GM13977 (cell line): ENCODE results near the gene MGLL.

Experiments
- DNase-seq: peaks from one replicate; pipeline ENCODE4 v3.0.0; 2012; ENCODE audit warnings: low spot score
- in situ Hi-C: fragments of 300-500 bp; cut with MboI; formaldehyde crosslinking; loops from one replicate; pipeline ENCODE4 v1.12.0; 2022; ENCODE audit warnings: low sequenced_read_pairs, low pct_unique_long_range_greater_than_20kb, mixed read lengths, inconsistent platforms; ENCODE audit not compliant: unreplicated experiment
- TF ChIP-seq, protein P1 (sequence below): IDR thresholded peaks from 2 replicates; pipeline ENCODE4 v1.5.1; 2012; ENCODE audit warnings: mild to moderate bottlenecking, control low read depth; ENCODE audit not compliant: insufficient read depth; ENCODE audit errors: extremely low read depth, missing control alignments

MGLL gene

DNA sequence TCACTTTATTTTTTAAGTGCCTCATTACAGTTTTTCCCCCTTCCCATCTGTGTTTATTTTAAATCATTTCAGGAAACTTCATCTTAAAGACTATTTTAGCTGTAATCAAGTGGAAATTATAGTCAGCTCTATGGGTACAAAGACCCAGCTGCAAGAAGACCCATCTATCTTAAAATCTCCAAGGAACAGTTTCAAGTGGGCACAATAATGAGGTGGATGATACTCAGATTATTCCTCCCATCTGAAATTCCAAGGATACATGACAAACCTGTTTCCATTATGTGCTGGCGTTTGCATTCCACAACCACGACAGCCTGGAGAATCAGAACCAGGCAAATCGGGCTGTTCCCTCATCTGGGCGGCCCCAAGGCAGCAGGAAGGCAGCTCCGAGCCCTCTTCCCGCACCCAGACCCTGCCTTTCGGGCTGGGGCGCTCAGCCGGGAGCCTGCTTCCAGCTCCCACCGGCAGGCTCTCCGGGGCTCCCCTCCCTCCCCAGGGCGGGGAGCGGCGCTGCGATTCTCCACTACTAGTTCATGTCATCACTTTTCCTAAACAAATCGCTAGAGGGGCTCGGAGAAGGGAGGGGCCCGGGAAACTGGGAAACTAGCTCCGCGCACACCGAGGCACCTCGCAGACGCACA lies at the start of gene MGLL:
MGLL (minus strand) TSS at position 475 of the 641 bp plus-strand sequence; CDS start at position 278, 197 bp downstream.
- TF ChIP-seq, protein P1, sequence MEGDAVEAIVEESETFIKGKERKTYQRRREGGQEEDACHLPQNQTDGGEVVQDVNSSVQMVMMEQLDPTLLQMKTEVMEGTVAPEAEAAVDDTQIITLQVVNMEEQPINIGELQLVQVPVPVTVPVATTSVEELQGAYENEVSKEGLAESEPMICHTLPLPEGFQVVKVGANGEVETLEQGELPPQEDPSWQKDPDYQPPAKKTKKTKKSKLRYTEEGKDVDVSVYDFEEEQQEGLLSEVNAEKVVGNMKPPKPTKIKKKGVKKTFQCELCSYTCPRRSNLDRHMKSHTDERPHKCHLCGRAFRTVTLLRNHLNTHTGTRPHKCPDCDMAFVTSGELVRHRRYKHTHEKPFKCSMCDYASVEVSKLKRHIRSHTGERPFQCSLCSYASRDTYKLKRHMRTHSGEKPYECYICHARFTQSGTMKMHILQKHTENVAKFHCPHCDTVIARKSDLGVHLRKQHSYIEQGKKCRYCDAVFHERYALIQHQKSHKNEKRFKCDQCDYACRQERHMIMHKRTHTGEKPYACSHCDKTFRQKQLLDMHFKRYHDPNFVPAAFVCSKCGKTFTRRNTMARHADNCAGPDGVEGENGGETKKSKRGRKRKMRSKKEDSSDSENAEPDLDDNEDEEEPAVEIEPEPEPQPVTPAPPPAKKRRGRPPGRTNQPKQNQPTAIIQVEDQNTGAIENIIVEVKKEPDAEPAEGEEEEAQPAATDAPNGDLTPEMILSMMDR: no peak
- in situ Hi-C loops: no loop called here
- peak; percentile 48 for DNase-seq

DNA sequence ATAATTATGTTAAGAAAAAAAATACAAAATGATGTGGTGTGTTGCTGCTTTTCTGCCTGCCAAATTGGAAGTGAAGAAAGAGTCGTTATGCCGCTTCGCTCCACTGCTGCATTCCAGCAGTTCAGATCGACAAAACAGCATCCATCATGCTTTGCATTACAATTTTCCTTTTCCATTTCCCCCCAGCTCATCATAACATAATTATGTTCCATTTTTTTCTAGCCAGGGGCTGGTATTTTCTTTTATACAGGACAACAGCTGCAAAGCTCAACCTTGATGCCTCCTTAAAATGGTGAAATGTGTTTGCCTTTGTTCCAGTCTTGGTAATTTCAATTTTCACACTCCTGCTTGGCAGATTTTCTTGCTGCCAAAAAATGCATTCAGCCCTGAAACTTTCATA lies 47.8 kb upstream of the MGLL start:
- no peak for DNase-seq
- TF ChIP-seq, protein P1: no peak
- in situ Hi-C loops: no loop called here

DNA sequence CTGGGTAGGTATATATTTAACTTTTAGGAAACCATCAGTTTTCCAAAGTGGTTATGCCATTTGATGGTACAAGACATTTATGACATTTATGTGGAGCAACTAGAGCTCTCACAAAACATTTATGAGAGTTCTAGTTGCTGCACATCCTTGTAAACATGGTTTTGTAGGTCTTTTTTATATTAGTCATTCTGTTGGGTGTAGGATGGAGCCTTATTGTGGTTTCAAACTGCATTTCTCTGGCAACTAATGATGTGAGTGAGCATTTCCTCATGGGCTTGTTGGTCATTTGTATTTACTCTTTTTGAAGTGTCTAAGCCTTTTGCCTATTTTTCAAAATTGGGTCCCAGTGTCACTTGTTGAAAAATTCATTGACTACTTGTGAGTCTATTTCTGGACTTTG lies 45.7 kb upstream of the MGLL start:
- in situ Hi-C loops: no loop called here
- no peak for DNase-seq
- TF ChIP-seq, protein P1: no peak

DNA sequence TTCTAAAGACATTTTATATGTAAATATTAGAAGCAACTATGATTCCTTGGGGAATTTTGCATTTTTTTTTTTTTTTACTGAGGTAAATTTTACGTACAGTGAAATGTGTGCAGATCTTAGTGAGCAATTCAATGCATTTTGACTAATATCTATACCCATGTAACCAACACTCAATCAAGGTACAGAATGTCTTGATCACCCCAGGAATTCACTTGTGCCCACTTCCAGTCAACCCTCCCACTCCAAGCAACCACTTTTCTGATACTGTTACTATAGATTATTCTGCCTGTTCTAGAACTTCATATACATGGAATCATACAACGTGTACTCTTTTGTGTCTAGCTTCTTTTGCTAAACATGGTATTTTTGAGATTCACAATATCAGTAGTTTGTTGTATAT lies 45.1 kb upstream of the MGLL start:
- TF ChIP-seq, protein P1: no peak
- DNase-seq: no peak
- in situ Hi-C loops: no loop called here

DNA sequence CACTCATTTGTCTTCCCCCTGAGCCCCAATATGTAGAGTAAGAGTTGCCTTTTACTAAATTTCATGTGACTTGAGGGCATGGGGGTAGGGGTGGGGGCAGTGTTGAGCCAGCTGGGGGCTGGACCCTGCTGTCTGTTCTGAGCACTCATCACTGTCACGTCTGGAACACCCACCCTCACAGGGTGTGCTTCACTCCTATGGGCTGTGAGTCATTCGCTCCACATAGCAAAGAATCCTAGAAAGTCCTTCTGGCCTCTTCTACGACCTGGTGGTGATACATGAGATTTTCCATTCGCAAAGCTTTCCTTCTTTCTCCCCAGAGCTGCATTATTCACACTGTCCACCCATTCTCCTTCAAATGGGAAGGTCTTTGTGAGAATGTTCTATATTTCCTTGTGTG lies 43.6 kb upstream of the MGLL start:
- TF ChIP-seq, protein P1: no peak
- in situ Hi-C loops: no loop called here
- DNase-seq: no peak

DNA sequence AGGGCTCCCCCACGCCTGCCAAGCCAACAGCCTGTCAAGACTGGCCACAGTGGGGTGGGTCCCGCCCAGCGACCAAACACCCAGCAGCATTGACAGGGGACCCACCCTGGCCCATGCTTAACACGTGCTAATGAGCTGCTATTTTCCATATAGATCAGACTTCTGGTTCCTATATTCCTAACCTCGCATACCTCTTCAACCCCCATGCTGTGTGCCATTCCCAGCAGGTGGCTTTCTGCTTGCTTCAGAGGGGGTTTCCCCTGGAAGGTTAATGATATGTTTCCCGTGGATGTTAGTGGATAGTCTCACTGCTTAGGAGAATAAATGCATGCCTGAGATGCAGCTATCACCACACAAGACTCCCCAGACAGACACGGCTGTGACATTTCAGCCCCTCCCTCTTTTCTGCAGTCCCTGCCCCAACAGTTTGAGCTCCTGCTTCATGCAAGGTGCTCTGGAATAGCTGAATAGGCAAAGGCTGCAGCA lies 37.9 kb upstream of the MGLL start:
- TF ChIP-seq, protein P1: no peak
- in situ Hi-C loops: no loop called here
- no peak for DNase-seq
